AG09309 (cell line): Measurements from ENCODE around the gene TRAF3IP1.

ENCODE experiments used
- DNase-seq: peaks from one replicate; pipeline ENCODE4 v3.0.0-alpha.2; 2010; ENCODE audit warnings: low read depth
- H3K4me3 ChIP-seq: 2 replicates; pipeline ENCODE4 v1.5.1; 2011; ENCODE audit warnings: mild to moderate bottlenecking, low read depth, low read length, moderate library complexity; ENCODE audit not compliant: control insufficient read depth
- CTCF ChIP-seq: IDR thresholded peaks from 2 replicates; pipeline ENCODE4 v1.5.1; 2011; ENCODE audit warnings: mild to moderate bottlenecking, low read depth, low read length, inconsistent platforms; ENCODE audit not compliant: insufficient read depth, control insufficient read depth; ENCODE audit errors: missing control alignments

Gene TRAF3IP1

GRCh38 chr2:238408615-238409340 is 88.5 kb downstream of the TRAF3IP1 start:
- DNase-seq, result no peak

GRCh38 chr2:238409341-238410199 is 89.3 kb downstream of the TRAF3IP1 start:
- no peak for DNase-seq
- TF ChIP-seq CTCF, result no peak
- no peak overlapping the region for H3K4me3 ChIP-seq

More at GRCh38 chr2:238408615-238409340, 88.5 kb downstream of the TRAF3IP1 start:
- no peak for TF ChIP-seq CTCF
- H3K4me3 ChIP-seq, result no peak overlapping the region

- TF ChIP-seq CTCF, result no peak
- no peak for DNase-seq
- no peak overlapping the region for H3K4me3 ChIP-seq
Measured at GRCh38 chr2:238412067-238412767, 91.9 kb downstream of the TRAF3IP1 start.

GRCh38 chr2:238413368-238413767 is 93.0 kb downstream of the TRAF3IP1 start:
- no peak for TF ChIP-seq CTCF
- DNase-seq, result no peak
- no peak overlapping the region for H3K4me3 ChIP-seq

- no peak for DNase-seq
- no peak for TF ChIP-seq CTCF
- H3K4me3 ChIP-seq, result no peak overlapping the region
Measured at GRCh38 chr2:238415036-238415764, 94.9 kb downstream of the TRAF3IP1 start.

GRCh38 chr2:238415893-238416292 is 95.6 kb downstream of the TRAF3IP1 start:
- DNase-seq, result no peak
- no peak overlapping the region for H3K4me3 ChIP-seq
- TF ChIP-seq CTCF, result no peak
